HEK293T (cell line): ENCODE results near the gene ST6GALNAC1.

Experiments
- CTCF ChIA-PET: fragments of 350-600 bp; formaldehyde crosslinking; extraction: SDS; loops from one replicate; lab custom pipeline; 2021; ENCODE audit warnings: antibody characterized with exemption, inconsistent platforms; lab: Yijun Ruan, JAX
- POLR2A ChIA-PET: fragments of 350-600 bp; formaldehyde crosslinking; extraction: SDS; loops from one replicate; lab custom pipeline; 2020; ENCODE audit warnings: antibody characterized with exemption, inconsistent platforms; lab: Yijun Ruan, JAX
- DNase-seq: peaks from one replicate; pipeline ENCODE4 v3.0.0; 2012; ENCODE audit warnings: mixed read lengths; ENCODE audit errors: extremely low spot score
- ARNT ChIP-seq: fragments of 450-650 bp; IDR thresholded peaks from 2 replicates; pipeline ENCODE4 v1.6.1; 2017; ENCODE audit warnings: mild to moderate bottlenecking
- BHLHE40 ChIP-seq: fragments of 450-650 bp; IDR thresholded peaks from 2 replicates; pipeline ENCODE4 v1.6.1; 2016; ENCODE audit warnings: mild to moderate bottlenecking, moderate library complexity, borderline replicate concordance
- CTBP1 ChIP-seq: fragments of 450-650 bp; IDR thresholded peaks from 2 replicates; pipeline ENCODE4 v1.6.1; 2016; ENCODE audit warnings: borderline replicate concordance
- ELF4 ChIP-seq: fragments of 450-650 bp; IDR thresholded peaks from 2 replicates; pipeline ENCODE4 v1.6.1; 2017; ENCODE audit warnings: antibody characterized with exemption
- FOXA1 ChIP-seq: fragments of 450-650 bp; IDR thresholded peaks from 2 replicates; pipeline ENCODE4 v1.6.1; 2016; ENCODE audit warnings: mild to moderate bottlenecking
- FOXK2 ChIP-seq: fragments of 450-650 bp; IDR thresholded peaks from 2 replicates; pipeline ENCODE4 v1.6.1; 2016; ENCODE audit warnings: mild to moderate bottlenecking
- FOXM1 ChIP-seq: fragments of 450-650 bp; IDR thresholded peaks from 2 replicates; pipeline ENCODE4 v1.6.1; 2017; ENCODE audit warnings: mild to moderate bottlenecking, borderline replicate concordance
- HDGF ChIP-seq: fragments of 450-650 bp; IDR thresholded peaks from 2 replicates; pipeline ENCODE4 v1.6.1; 2017; ENCODE audit warnings: antibody characterized with exemption, borderline replicate concordance
- L3MBTL2 ChIP-seq: fragments of 450-650 bp; conservative IDR thresholded peaks from 2 replicates; pipeline ENCODE4 v1.6.1; 2016; ENCODE audit warnings: mild to moderate bottlenecking
- LEF1 ChIP-seq: fragments of 450-650 bp; IDR thresholded peaks from 2 replicates; pipeline ENCODE4 v1.6.1; 2017; ENCODE audit warnings: mild to moderate bottlenecking, borderline replicate concordance
- NFRKB ChIP-seq: fragments of 450-650 bp; IDR thresholded peaks from 2 replicates; pipeline ENCODE4 v1.6.1; 2016; ENCODE audit warnings: mild to moderate bottlenecking, moderate library complexity
- PKNOX1 ChIP-seq: fragments of 450-650 bp; IDR thresholded peaks from 2 replicates; pipeline ENCODE4 v1.6.1; 2016
- SP1 ChIP-seq: fragments of 450-650 bp; IDR thresholded peaks from 2 replicates; pipeline ENCODE4 v1.6.1; 2017
- SUZ12 ChIP-seq: fragments of 450-650 bp; IDR thresholded peaks from 2 replicates; pipeline ENCODE4 v1.6.1; 2016; ENCODE audit warnings: mild to moderate bottlenecking
- TARDBP ChIP-seq: fragments of 450-650 bp; IDR thresholded peaks from 2 replicates; pipeline ENCODE4 v1.6.1; 2016
- ZNF384 ChIP-seq: fragments of 450-650 bp; IDR thresholded peaks from 2 replicates; pipeline ENCODE4 v1.6.1; 2016

The ST6GALNAC1 gene

GRCh38 chr17:76581515-76581914, 62.0 kb downstream of the ST6GALNAC1 start:
- CTCF ChIA-PET: interaction anchor here (0.7 kb wide), 1 partner anchor 59 kb away, joined by 3 read pairs; no protein-coding TSS in a partner anchor
- TF ChIP-seq ZNF384: no peak
- no peak for TF ChIP-seq TARDBP
- no peak for TF ChIP-seq ELF4
- no peak for TF ChIP-seq FOXA1
- TF ChIP-seq L3MBTL2: no peak
- no peak for TF ChIP-seq FOXM1
- no peak for TF ChIP-seq CTBP1
- no peak for TF ChIP-seq ARNT
- no peak for TF ChIP-seq SP1
- TF ChIP-seq LEF1: no peak
- TF ChIP-seq HDGF: no peak
- no peak for TF ChIP-seq PKNOX1
- TF ChIP-seq NFRKB: no peak
- TF ChIP-seq BHLHE40: no peak
- TF ChIP-seq SUZ12: no peak
- no peak for TF ChIP-seq FOXK2
- no peak for DNase-seq
- POLR2A ChIA-PET: interaction anchor here (1.1 kb wide), 1 partner anchor 25 kb away, joined by 3 read pairs; no protein-coding TSS in a partner anchor

GRCh38 chr17:76579281-76579680, 64.3 kb downstream of the ST6GALNAC1 start:
- DNase-seq: no peak
- TF ChIP-seq FOXM1: no peak
- TF ChIP-seq PKNOX1: no peak
- TF ChIP-seq SUZ12: no peak
- TF ChIP-seq ZNF384: no peak
- no peak for TF ChIP-seq HDGF
- TF ChIP-seq BHLHE40: no peak
- no peak for TF ChIP-seq NFRKB
- no peak for TF ChIP-seq TARDBP
- no peak for TF ChIP-seq SP1
- TF ChIP-seq FOXA1: no peak
- no peak for TF ChIP-seq FOXK2
- no peak for TF ChIP-seq CTBP1
- TF ChIP-seq LEF1: no peak
- no peak for TF ChIP-seq ELF4
- TF ChIP-seq ARNT: no peak
- TF ChIP-seq L3MBTL2: no peak
- ChIA-PET CTCF (interaction anchor here (0.7 to 1.2 kb wide), 2 partner anchors 22 to 46 kb away, joined by 3 to 5 read pairs; no protein-coding TSS in a partner anchor), POLR2A (interaction anchor here (1.2 kb wide), 1 partner anchor 12 kb away, joined by 3 read pairs; no protein-coding TSS in a partner anchor)

GRCh38 chr17:76578376-76578775, 65.2 kb downstream of the ST6GALNAC1 start:
- no peak for DNase-seq
- TF ChIP-seq FOXK2 (no peak), L3MBTL2 (no peak), BHLHE40 (no peak), FOXM1 (no peak)
- ChIA-PET POLR2A (interaction anchor here (1.3 to 1.8 kb wide), 2 partner anchors 8 to 21 kb away, joined by 4 to 5 read pairs; partner anchors contain the start of gene ST6GALNAC2), CTCF (interaction anchor here (1.1 kb wide), 1 partner anchor 46 kb away, joined by 3 read pairs; no protein-coding TSS in a partner anchor)

DNA sequence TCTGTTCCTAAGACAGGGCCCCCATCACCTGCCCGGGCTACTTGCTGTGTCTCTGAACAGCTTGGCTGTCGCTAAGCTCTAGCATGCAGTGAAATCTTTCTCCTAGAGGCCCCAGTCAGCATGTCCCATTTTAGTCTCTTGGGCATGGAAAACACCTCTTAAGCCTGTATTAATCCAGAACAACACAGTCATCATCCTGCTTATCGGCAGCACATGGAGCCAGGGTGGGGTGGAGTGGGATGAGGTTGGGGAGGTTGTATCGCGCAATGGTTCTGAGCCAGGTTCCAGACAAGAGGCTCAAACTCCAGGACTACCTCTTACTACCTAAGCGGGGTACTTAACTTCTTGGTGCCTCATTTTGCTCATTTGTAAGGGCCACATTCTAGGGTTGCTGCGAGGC, 65.7 kb downstream of the ST6GALNAC1 start:
- no peak for DNase-seq
- CTCF ChIA-PET: interaction anchor here (0.6 to 1.1 kb wide), 2 partner anchors 46 to 49 kb away, joined by 3 read pairs; no protein-coding TSS in a partner anchor
- TF ChIP-seq CTBP1: no peak
- TF ChIP-seq FOXK2: no peak
- no peak for TF ChIP-seq SUZ12
- no peak for TF ChIP-seq HDGF
- TF ChIP-seq L3MBTL2: no peak
- TF ChIP-seq NFRKB: no peak
- TF ChIP-seq ELF4: no peak
- no peak for TF ChIP-seq BHLHE40
- no peak for TF ChIP-seq ARNT
- no peak for TF ChIP-seq ZNF384
- no peak for TF ChIP-seq FOXA1
- no peak for TF ChIP-seq FOXM1
- TF ChIP-seq LEF1: no peak
- no peak for TF ChIP-seq TARDBP
- TF ChIP-seq PKNOX1: no peak
- TF ChIP-seq SP1: no peak
- POLR2A ChIA-PET: interaction anchor here (1.3 to 1.8 kb wide), 2 partner anchors 8 to 20 kb away, joined by 4 to 5 read pairs; partner anchors contain the start of gene ST6GALNAC2

DNA sequence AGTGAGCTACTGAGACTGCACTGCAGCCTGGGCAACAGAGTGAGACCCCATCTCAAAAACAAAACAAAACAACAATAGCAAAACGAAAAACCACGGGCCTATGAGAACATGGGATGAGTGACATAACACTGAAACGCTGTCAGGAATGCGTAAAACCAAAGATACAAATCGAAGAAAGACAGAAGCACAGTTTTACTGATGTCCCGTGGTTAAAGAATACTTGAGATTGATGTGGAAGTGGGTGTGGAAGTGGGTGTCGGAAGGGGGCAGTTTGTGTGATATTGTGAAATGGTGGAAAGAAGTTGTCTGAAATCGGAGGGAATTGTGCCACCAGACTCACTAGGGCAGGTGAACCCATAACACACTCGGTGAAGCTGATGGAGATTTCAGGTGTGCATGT, 67.4 kb downstream of the ST6GALNAC1 start:
- TF ChIP-seq CTBP1: no peak
- TF ChIP-seq ARNT: no peak
- no peak for TF ChIP-seq SP1
- TF ChIP-seq SUZ12: no peak
- TF ChIP-seq TARDBP: no peak
- TF ChIP-seq ZNF384: no peak
- TF ChIP-seq L3MBTL2: no peak
- TF ChIP-seq FOXM1: no peak
- no peak for TF ChIP-seq FOXA1
- no peak for TF ChIP-seq FOXK2
- TF ChIP-seq NFRKB: no peak
- no peak for TF ChIP-seq PKNOX1
- TF ChIP-seq BHLHE40: no peak
- TF ChIP-seq ELF4: no peak
- no peak for TF ChIP-seq HDGF
- ChIA-PET CTCF (interaction anchor here (0.6 kb wide), 1 partner anchor 206 kb away, joined by 9 read pairs; no protein-coding TSS in a partner anchor), POLR2A (interaction anchor here (0.8 kb wide), 1 partner anchor 8 kb away, joined by 3 read pairs; no protein-coding TSS in a partner anchor)
- no peak for DNase-seq
